ENCODE measurements around the gene GGT7.
"Not testable (repeated sequence)": the region's sequence is repeated elsewhere in the genome, so short reads cannot be mapped to it uniquely, and the experiment has no call there.

The GGT7 gene

GRCh38 chr20:34843421-34843820 lies 29.2 kb downstream of the GGT7 start:
- no peak for DNase-seq

GRCh38 chr20:34842143-34842542 lies 30.5 kb downstream of the GGT7 start:
- no peak for DNase-seq

GRCh38 chr20:34834459-34834893 lies 38.2 kb downstream of the GGT7 start:
- peak; percentile 37 for DNase-seq

GRCh38 chr20:34831936-34832335 lies 40.7 kb downstream of the GGT7 start:
- no peak for DNase-seq

GRCh38 chr20:34829191-34829590 lies 43.5 kb downstream of the GGT7 start:
- DNase-seq: no peak

- peak; percentile 91 for DNase-seq
Measured at GRCh38 chr20:34825530-34826362, 46.9 kb downstream of the GGT7 start, which contains the start of gene NCOA6. TSS of gene NCOA6 (minus strand) at chr20:34825651. CDS start at chr20:34782355, 43,296 bp downstream.

- DNase-seq: peak; percentile 76
Measured at GRCh38 chr20:34824806-34825529, 47.7 kb downstream of the GGT7 start.

- peak; percentile 83 for DNase-seq
Measured at GRCh38 chr20:34824452-34824805, 48.2 kb downstream of the GGT7 start.

GRCh38 chr20:34824026-34824425 lies 48.6 kb downstream of the GGT7 start:
- no peak for DNase-seq

- no peak for DNase-seq
Measured at GRCh38 chr20:34820805-34821578, 51.7 kb downstream of the GGT7 start.

GRCh38 chr20:34817801-34818200 lies 54.9 kb downstream of the GGT7 start:
- DNase-seq: no peak

GRCh38 chr20:34817072-34817471 lies 55.6 kb downstream of the GGT7 start:
- DNase-seq: no peak

- DNase-seq: no peak
Measured at GRCh38 chr20:34815636-34816035, 57.0 kb downstream of the GGT7 start.

GRCh38 chr20:34808583-34808982 lies 64.1 kb downstream of the GGT7 start:
- DNase-seq: no peak

GRCh38 chr20:34807944-34808465 lies 64.7 kb downstream of the GGT7 start:
- DNase-seq: not testable (repeated sequence)

GRCh38 chr20:34806255-34806654 lies 66.4 kb downstream of the GGT7 start:
- no peak for DNase-seq

GRCh38 chr20:34798871-34799270 lies 73.8 kb downstream of the GGT7 start:
- DNase-seq: no peak

- no peak for DNase-seq
Measured at GRCh38 chr20:34798328-34798727, 74.3 kb downstream of the GGT7 start.

- DNase-seq: no peak
Measured at GRCh38 chr20:34797012-34797995, 75.4 kb downstream of the GGT7 start.
